H1 (cell line): ENCODE results near the gene PROSER2. TPM values are rescaled to one million over a fixed set of nuclear protein-coding genes. Genes with fewer than 3 reads are reported as not detected.

Source experiments
- CTCF ChIA-PET: fragments of 300-600 bp; sonication (Branson Sonifier 250); formaldehyde crosslinking; loops from one replicate; lab custom pipeline; 2021; ENCODE audit not compliant: partially characterized antibody; lab: Charles Lee
- POLR2A ChIA-PET: fragments of 300-600 bp; sonication (Branson Sonifier 250); formaldehyde crosslinking; loops from one replicate; lab custom pipeline; 2021; ENCODE audit warnings: inconsistent platforms; ENCODE audit not compliant: partially characterized antibody; lab: Charles Lee
- DNase-seq, 2 experiments: peaks; one replicate each; pipeline versions ENCODE4 v3.0.0 to v3.0.0-alpha.2; 2010 to 2022; ENCODE audit warnings: low spot score in 2 of 2, low read depth in 1 of 2, mixed read lengths in 1 of 2
- FAIRE-seq: peaks from 2 replicates; lab custom pipeline; 2011; peaks lifted over from hg19 to GRCh38; lab: Jason Lieb, UNC
- H2AFZ ChIP-seq: 2 replicates; pipeline ENCODE4 v1.8.1; 2012; ENCODE audit warnings: low read length, inconsistent platforms
- H2AK5ac ChIP-seq: 2 replicates; pipeline ENCODE4 v1.6.1; 2013; ENCODE audit warnings: low read depth, low read length
- H2BK120ac ChIP-seq: replicated peaks from 2 replicates; pipeline ENCODE3; 2013; ENCODE audit warnings: low read depth, low read length, inconsistent platforms
- H2BK12ac ChIP-seq: 2 replicates; pipeline ENCODE4 v1.6.1; 2013; ENCODE audit warnings: low read depth, low read length
- H2BK15ac ChIP-seq: 2 replicates; pipeline ENCODE4 v1.6.1; 2013; ENCODE audit warnings: low read length
- H2BK20ac ChIP-seq: 2 replicates; pipeline ENCODE4 v1.6.1; 2013; ENCODE audit warnings: low read length
- H2BK5ac ChIP-seq: 2 replicates; pipeline ENCODE4 v1.6.1; 2013; ENCODE audit warnings: low read depth, low read length
- H3K14ac ChIP-seq: 2 replicates; pipeline ENCODE4 v1.6.1; 2013; ENCODE audit warnings: inconsistent platforms; ENCODE audit not compliant: insufficient read length
- H3K18ac ChIP-seq: 2 replicates; pipeline ENCODE4 v1.6.1; 2013; ENCODE audit warnings: low read length; ENCODE audit errors: extremely low read depth
- H3K23ac ChIP-seq: 2 replicates; pipeline ENCODE4 v1.6.1; 2013; ENCODE audit warnings: inconsistent platforms; ENCODE audit not compliant: insufficient read length
- H3K23me2 ChIP-seq: 2 replicates; pipeline ENCODE4 v1.6.1; 2013; ENCODE audit warnings: low read depth, low read length
- H3K27ac ChIP-seq: 2 replicates; pipeline ENCODE4 v1.6.1; 2011; ENCODE audit warnings: low read depth, low read length, inconsistent platforms
- H3K27me3 ChIP-seq, 4 experiments: replicated peaks in 1 of 4; 1 replicate in 1 of 4; 2 replicates in 3 of 4; pipeline versions ENCODE4 v1.6.1 to v1.8.1; 2011 to 2013; ENCODE audit warnings: low read length in 3 of 4, mild to moderate bottlenecking in 3 of 4, inconsistent platforms in 2 of 4, mixed read lengths in 2 of 4, moderate library complexity in 1 of 4; ENCODE audit not compliant: control insufficient read depth in 3 of 4, insufficient read depth in 3 of 4; ENCODE audit errors: extremely low read depth in 1 of 4
- H3K36me3 ChIP-seq, 4 experiments: 2 replicates each; pipeline versions ENCODE4 v1.6.1 to v1.8.1; 2011 to 2013; ENCODE audit warnings: mild to moderate bottlenecking in 4 of 4, low read length in 3 of 4, moderate library complexity in 2 of 4, control low read depth in 1 of 4, inconsistent platforms in 1 of 4; ENCODE audit not compliant: insufficient read depth in 4 of 4, control insufficient read depth in 2 of 4
- H3K4ac ChIP-seq: replicated peaks from 2 replicates; pipeline ENCODE3; 2013; ENCODE audit warnings: low read length, low read depth, mixed read lengths, inconsistent platforms; ENCODE audit not compliant: insufficient read length
- H3K4me1 ChIP-seq, 4 experiments: replicated peaks in 1 of 4; 1 replicate in 1 of 4; 2 replicates in 3 of 4; pipeline versions ENCODE4 v1.6.1 to v1.8.1; 2011 to 2013; ENCODE audit warnings: low read length in 3 of 4, inconsistent platforms in 2 of 4, mixed read lengths in 1 of 4; ENCODE audit not compliant: insufficient read depth in 4 of 4, control insufficient read depth in 3 of 4
- H3K4me2 ChIP-seq, 2 experiments: 2 replicates each; pipeline versions ENCODE4 v1.6.1 to v1.8.1; 2011 to 2013; ENCODE audit warnings: low read depth in 2 of 2, low read length in 2 of 2, control low read depth in 1 of 2, inconsistent platforms in 1 of 2, mild to moderate bottlenecking in 1 of 2; ENCODE audit not compliant: insufficient read depth in 1 of 2
- H3K4me3 ChIP-seq, 4 experiments: fragments of 200-600, 300-600 bp in 1 of 4; sonication (generic), shearing (Covaris generic), sonication (Bioruptor Twin) in 1 of 4; 2 replicates each; pipeline versions ENCODE4 v1.5.1 to v1.8.1; 2011 to 2016; ENCODE audit warnings: low read length in 4 of 4, low read depth in 3 of 4, control low read depth in 2 of 4, inconsistent platforms in 2 of 4, mild to moderate bottlenecking in 2 of 4, mixed read lengths in 1 of 4, moderate library complexity in 1 of 4; ENCODE audit not compliant: insufficient read depth in 2 of 4; ENCODE audit errors: extremely low read depth in 1 of 4
- H3K56ac ChIP-seq: replicated peaks from 2 replicates; pipeline ENCODE3; 2013; ENCODE audit warnings: low read depth, mild to moderate bottlenecking, mixed read lengths, low read length, inconsistent platforms; ENCODE audit not compliant: insufficient read length
- H3K79me1 ChIP-seq: 2 replicates; pipeline ENCODE4 v1.6.1; 2013; ENCODE audit warnings: low read depth, low read length, control low read depth
- H3K79me2 ChIP-seq, 2 experiments: 2 replicates each; pipeline versions ENCODE4 v1.6.1 to v1.8.1; 2012 to 2013; ENCODE audit warnings: low read length in 2 of 2, mild to moderate bottlenecking in 2 of 2, inconsistent platforms in 1 of 2; ENCODE audit not compliant: insufficient read depth in 2 of 2, control insufficient read depth in 1 of 2
- H3K9ac ChIP-seq, 4 experiments: replicated peaks in 1 of 4; 1 replicate in 1 of 4; 2 replicates in 3 of 4; pipeline versions ENCODE4 v1.6.1 to v1.8.1; 2011 to 2013; ENCODE audit warnings: low read depth in 3 of 4, low read length in 3 of 4, control low read depth in 2 of 4, mild to moderate bottlenecking in 2 of 4, moderate library complexity in 2 of 4, inconsistent platforms in 1 of 4; ENCODE audit errors: extremely low read depth in 1 of 4
- H3K9me3 ChIP-seq, 2 experiments: 2 replicates each; pipeline versions ENCODE4 v1.6.1 to v1.8.1; 2012 to 2013; ENCODE audit warnings: mild to moderate bottlenecking in 2 of 2, moderate library complexity in 2 of 2, control low read depth in 1 of 2, inconsistent platforms in 1 of 2, low read depth in 1 of 2, low read length in 1 of 2, mixed read lengths in 1 of 2; ENCODE audit not compliant: insufficient read depth in 2 of 2
- H4K20me1 ChIP-seq, 2 experiments: replicated peaks in 1 of 2; 2 replicates each; pipeline versions ENCODE3 to v1.8.1; 2011 to 2013; ENCODE audit warnings: inconsistent platforms in 2 of 2, low read length in 2 of 2, mild to moderate bottlenecking in 1 of 2; ENCODE audit not compliant: insufficient read depth in 2 of 2, control insufficient read depth in 1 of 2
- H4K5ac ChIP-seq: 2 replicates; pipeline ENCODE4 v1.6.1; 2013; ENCODE audit warnings: low read length, low read depth, mixed read lengths, inconsistent platforms; ENCODE audit not compliant: insufficient read length
- H4K8ac ChIP-seq: 2 replicates; pipeline ENCODE4 v1.8.0; 2013; ENCODE audit warnings: mild to moderate bottlenecking, moderate library complexity, low read length, inconsistent platforms; ENCODE audit not compliant: insufficient read depth; ENCODE audit errors: extremely low read depth
- H4K91ac ChIP-seq: replicated peaks from 2 replicates; pipeline ENCODE3; 2013; ENCODE audit warnings: low read length, mixed read lengths, inconsistent platforms; ENCODE audit not compliant: insufficient read length
- BCL11A ChIP-seq, 2 experiments: IDR thresholded peaks; one replicate each; pipeline ENCODE4 v1.6.1; 2011; ENCODE audit warnings: low read depth in 2 of 2, low read length in 2 of 2, mild to moderate bottlenecking in 2 of 2
- CBX8 ChIP-seq: fragments of 300-800, 300-1000 bp; sonication (generic); IDR thresholded peaks from 2 replicates; pipeline ENCODE4 v1.7.1; 2016; ENCODE audit warnings: low read depth, low read length, borderline replicate concordance
- CHD2 ChIP-seq: IDR thresholded peaks from 2 replicates; pipeline ENCODE4 v1.6.1; 2012; ENCODE audit warnings: low read length, improper control_type of control experiment
- JUND ChIP-seq: IDR thresholded peaks from 2 replicates; pipeline ENCODE4 v1.6.1; 2011; ENCODE audit warnings: mild to moderate bottlenecking, improper control_type of control experiment, low read length
- KDM1A ChIP-seq: fragments of 200-600, 300-600 bp; sonication (generic); IDR thresholded peaks from 2 replicates; pipeline ENCODE4 v1.7.1; 2016; ENCODE audit warnings: mild to moderate bottlenecking, low read length, borderline replicate concordance
- NRF1 ChIP-seq: IDR thresholded peaks from 2 replicates; pipeline ENCODE4 v1.6.1; 2011; ENCODE audit warnings: mild to moderate bottlenecking, low read depth, low read length, improper control_type of control experiment
- RNF2 ChIP-seq: fragments of 200-900, 300-1000 bp; sonication (generic); IDR thresholded peaks from 2 replicates; pipeline ENCODE4 v1.7.1; 2016; ENCODE audit warnings: borderline replicate concordance, low read depth, mild to moderate bottlenecking, antibody characterized with exemption, low read length; ENCODE audit not compliant: poor library complexity, severe bottlenecking; ENCODE audit errors: missing control alignments
- SRF ChIP-seq: IDR thresholded peaks from 2 replicates; pipeline ENCODE4 v1.6.1; 2011; ENCODE audit warnings: mild to moderate bottlenecking, low read depth, low read length, moderate library complexity
- WGBS, 2 experiments: shearing (Covaris generic) in 1 of 2; methylation state at CpG; one replicate each; pipeline versions ENCODE4 v1.1.6 to v1.1.7; 2013 to 2015; ENCODE audit warnings: low lambda C conversion rate in 2 of 2, mixed read lengths in 2 of 2, inconsistent platforms in 1 of 2, low coverage in 1 of 2, missing lambda C conversion rate in 1 of 2; ENCODE audit not compliant: insufficient replicate concordance in 2 of 2, insufficient coverage in 1 of 2, insufficient read length in 1 of 2; ENCODE audit errors: extremely low coverage in 1 of 2, missing lambda C conversion rate in 1 of 2; 5-methylcytosine and 5-hydroxymethylcytosine counted together
- polyA plus RNA-seq, 7 experiments: library from polyadenylated mRNA; depleted of rRNA in 3 of 7; stranded (reverse) in 5 of 7; unstranded in 2 of 7; fragments of >200 nt in 5 of 7; fragments of 200-250 nt in 2 of 7; gene quantifications; 1 replicate in 5 of 7; 2 replicates in 1 of 7; 4 replicates in 1 of 7; pipeline versions ENCODE4 v1.2.1 to v1.2.3, GENCODE V29; 2011 to 2013; ENCODE audit warnings: missing spikeins in 2 of 7, mixed read lengths in 2 of 7
- total RNA-seq: library from RNA; stranded (reverse); fragmentation: NEBNext Ultra II Directional; extraction: Animal tissue kit (Norgen Biotek cat#: 25700); gene quantifications from 2 replicates; pipeline ENCODE4 v1.2.1, GENCODE V29; 2021

Gene PROSER2
- total and polyA plus RNA-seq, 2 of the 8 experiments (the other 6 are each of a cell fraction or from before 2014, with no cell fraction given) = 3.9 to 13.7 TPM

DNA sequence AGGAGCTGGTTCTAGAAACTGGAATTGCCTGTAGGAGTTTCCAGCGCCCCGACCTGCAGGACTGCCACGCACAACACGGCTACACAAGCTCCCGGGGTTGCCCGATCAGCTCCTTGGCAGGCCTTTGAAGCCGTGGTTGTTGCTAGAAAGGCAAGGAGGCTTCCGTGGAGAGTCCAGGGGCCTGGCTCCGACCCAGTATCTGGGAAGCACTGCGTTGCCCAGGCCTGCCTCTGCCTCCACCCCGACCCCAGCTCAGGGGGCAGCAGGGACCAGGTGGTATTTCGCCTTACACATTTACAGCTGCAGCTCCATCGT lies 54.4 kb downstream of the PROSER2 start:
- 81% methylated on average over 13 of the region's 13 CpGs; no CpG with 5 or more reads in 1 of the 2 experiments for WGBS, 2 experiments

More for the DNA sequence above, 54.4 kb downstream of the PROSER2 start:
- Histone ChIP-seq H2BK20ac (no peak overlapping the region), H3K9ac (no peak overlapping the region), H2BK12ac (peak overlapping the region; percentile 50; the same call in 1 of the 2 replicates), H3K56ac (no peak overlapping the region), H3K79me2 (no peaks in the 10 kb centered on the region), H2BK5ac (no peak overlapping the region), H3K23me2 (no peaks in the 10 kb centered on the region), H3K14ac (no peak overlapping the region), H3K9me3 (no peaks in the 10 kb centered on the region), H2AK5ac (no peak overlapping the region), H3K36me3 (no peaks in the 10 kb centered on the region), H3K18ac (no peak overlapping the region), H3K27ac (no peak overlapping the region), H2BK15ac (no peak overlapping the region), H3K4me1 (peaks cover 6 to 19% (median 14%) of the 10 kb centered on the region in 4 experiments), H3K4me2 (no peak overlapping the region), H3K23ac (no peak overlapping the region), H3K4me3 (no peak overlapping the region), H3K27me3 (no peaks in the 10 kb centered on the region), H2BK120ac (no peak overlapping the region), H4K91ac (peak overlapping the region; percentile 13), H4K5ac (no peak overlapping the region), H4K20me1 (no peaks in the 10 kb centered on the region), H4K8ac (peak overlapping the region; percentile 20; the same call in 1 of the 2 replicates), H3K4ac (no peak overlapping the region), H2AFZ (no peak overlapping the region), H3K79me1 (no peaks in the 10 kb centered on the region)
- FAIRE-seq = no peak
- POLR2A ChIA-PET = interaction anchor here (0.9 to 2.2 kb wide), 6 partner anchors 9 to 35 kb away, joined by 3 to 6 read pairs (median 3); no protein-coding TSS in a partner anchor
- no peak for DNase-seq
- CTCF ChIA-PET = interaction anchor here (0.9 to 3.6 kb wide), 12 partner anchors 11 to 152 kb away, joined by 3 to 15 read pairs (median 4); no protein-coding TSS in a partner anchor
- no peak for TF ChIP-seq JUND
- no peak for TF ChIP-seq NRF1
- TF ChIP-seq CHD2 = no peak
- TF ChIP-seq KDM1A = no peak
- no peak for TF ChIP-seq BCL11A (IDR thresholded peaks at IDR 0.05; ENCODE audit: low read depth in 2 of 2, low read length in 2 of 2)
- no peak for TF ChIP-seq CBX8
- TF ChIP-seq SRF = no peak
- no peak for TF ChIP-seq RNF2
